ENCODE data around the gene TRPV5. TPM values are rescaled to one million over a fixed set of nuclear protein-coding genes. Genes with fewer than 3 reads are reported as not detected.

Gene TRPV5
- polyA plus RNA-seq, 1 experiment: not detected

DNA sequence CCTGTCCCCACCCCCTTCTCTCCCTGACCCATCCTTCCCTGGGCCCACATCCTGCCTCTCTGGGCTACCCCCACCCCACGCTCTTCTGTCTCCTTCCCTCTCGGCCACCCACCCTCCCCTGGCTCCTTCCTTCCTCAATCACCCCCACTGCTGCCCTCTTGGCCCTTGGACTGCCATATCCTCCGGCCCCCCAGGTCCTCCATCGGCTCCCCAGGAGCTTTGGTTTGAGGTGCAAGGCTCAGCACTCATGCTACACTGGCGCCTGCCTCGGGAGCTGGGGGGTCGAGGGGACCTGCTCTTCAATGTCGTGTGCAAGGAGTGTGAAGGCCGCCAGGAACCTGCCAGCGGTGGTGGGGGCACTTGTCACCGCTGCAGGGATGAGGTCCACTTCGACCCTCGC lies 67.8 kb downstream of the TRPV5 start:
- Histone ChIP-seq H3K4me3 (ENCODE audit: low read depth, low read length) (no peak overlapping the region), H3K36me3 (ENCODE audit: control insufficient read depth, insufficient read depth, low read length) (no peaks in the 10 kb centered on the region; the same call in 1 of the 2 replicates), H3K27me3 (ENCODE audit: control insufficient read depth, insufficient read depth, low read length) (no peaks in the 10 kb centered on the region; the same call in 1 of the 2 replicates)
- CTCF ChIA-PET: interaction anchor here (1.0 to 1.7 kb wide), 4 partner anchors 10 to 16 kb away, joined by 5 to 11 read pairs (median 7); partner anchors contain the start of gene EPHB6
- DNase-seq (ENCODE audit: low read depth): no peak
- TF ChIP-seq, protein P1, sequence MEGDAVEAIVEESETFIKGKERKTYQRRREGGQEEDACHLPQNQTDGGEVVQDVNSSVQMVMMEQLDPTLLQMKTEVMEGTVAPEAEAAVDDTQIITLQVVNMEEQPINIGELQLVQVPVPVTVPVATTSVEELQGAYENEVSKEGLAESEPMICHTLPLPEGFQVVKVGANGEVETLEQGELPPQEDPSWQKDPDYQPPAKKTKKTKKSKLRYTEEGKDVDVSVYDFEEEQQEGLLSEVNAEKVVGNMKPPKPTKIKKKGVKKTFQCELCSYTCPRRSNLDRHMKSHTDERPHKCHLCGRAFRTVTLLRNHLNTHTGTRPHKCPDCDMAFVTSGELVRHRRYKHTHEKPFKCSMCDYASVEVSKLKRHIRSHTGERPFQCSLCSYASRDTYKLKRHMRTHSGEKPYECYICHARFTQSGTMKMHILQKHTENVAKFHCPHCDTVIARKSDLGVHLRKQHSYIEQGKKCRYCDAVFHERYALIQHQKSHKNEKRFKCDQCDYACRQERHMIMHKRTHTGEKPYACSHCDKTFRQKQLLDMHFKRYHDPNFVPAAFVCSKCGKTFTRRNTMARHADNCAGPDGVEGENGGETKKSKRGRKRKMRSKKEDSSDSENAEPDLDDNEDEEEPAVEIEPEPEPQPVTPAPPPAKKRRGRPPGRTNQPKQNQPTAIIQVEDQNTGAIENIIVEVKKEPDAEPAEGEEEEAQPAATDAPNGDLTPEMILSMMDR (IDR thresholded peaks at IDR 0.05; ENCODE audit: insufficient read depth, low read depth, low read length): no peak
- POLR2A ChIA-PET: no interaction called here

DNA sequence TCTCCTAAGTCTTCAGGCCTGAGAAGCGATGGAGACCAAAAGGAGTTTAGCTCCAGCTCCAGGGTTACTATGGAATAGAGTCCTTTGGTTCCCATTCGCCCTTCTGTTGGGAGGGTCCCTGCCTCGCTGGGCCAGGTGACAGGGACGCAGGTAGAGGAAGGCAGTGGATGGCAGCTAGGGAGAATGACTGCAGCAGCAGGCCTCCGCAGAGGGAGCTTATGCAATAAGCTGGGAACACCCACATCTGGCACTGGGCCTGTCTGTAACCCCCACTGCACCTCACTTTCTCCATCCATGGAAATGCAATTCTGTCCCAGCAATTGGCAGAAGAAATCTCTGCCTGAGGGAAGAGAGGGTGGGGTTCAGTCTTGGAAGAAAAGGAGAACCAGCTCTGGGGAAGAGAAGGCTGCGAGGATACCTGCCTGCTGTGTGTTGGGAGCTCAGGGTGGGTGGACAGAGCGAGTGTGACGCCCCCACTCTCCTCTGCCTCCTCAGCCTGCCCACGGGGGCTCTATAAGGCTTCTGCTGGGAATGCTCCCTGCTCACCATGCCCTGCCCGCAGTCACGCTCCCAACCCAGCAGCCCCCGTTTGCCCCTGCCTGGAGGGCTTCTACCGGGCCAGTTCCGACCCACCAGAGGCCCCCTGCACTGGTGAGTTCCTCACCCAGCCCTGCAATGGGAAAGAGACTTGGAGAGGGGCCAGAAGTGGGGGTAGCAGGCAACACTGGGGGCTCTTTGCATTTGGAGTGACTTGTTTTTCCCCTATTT lies 68.4 kb downstream of the TRPV5 start:
- H3K4me3 ChIP-seq (ENCODE audit: low read depth, low read length): no peak overlapping the region
- no peaks in the 10 kb centered on the region for H3K36me3 ChIP-seq (ENCODE audit: control insufficient read depth, insufficient read depth, low read length)
- ChIA-PET CTCF (interaction anchor here (1.0 to 2.1 kb wide), 4 partner anchors 10 to 350 kb away, joined by 3 to 7 read pairs (median 6); no protein-coding TSS in a partner anchor), POLR2A (no interaction called here)
- DNase-seq (ENCODE audit: low read depth): no peak
- TF ChIP-seq, protein P1 (IDR thresholded peaks at IDR 0.05; ENCODE audit: insufficient read depth, low read depth, low read length): no peak
- peaks cover 3% of the 10 kb centered on the region; the same call in 1 of the 2 replicates for H3K27me3 ChIP-seq (ENCODE audit: control insufficient read depth, insufficient read depth, low read length)

- no peaks in the 10 kb centered on the region for H3K36me3 ChIP-seq (ENCODE audit: control insufficient read depth, insufficient read depth, low read length)
- ChIA-PET CTCF (interaction anchor here (1.3 to 2.1 kb wide), 3 partner anchors 139 to 351 kb away, joined by 3 to 7 read pairs (median 6); no protein-coding TSS in a partner anchor), POLR2A (no interaction called here)
- no peak overlapping the region for H3K4me3 ChIP-seq (ENCODE audit: low read depth, low read length)
- no peak for DNase-seq (ENCODE audit: low read depth)
- TF ChIP-seq, protein P1 (IDR thresholded peaks at IDR 0.05; ENCODE audit: insufficient read depth, low read depth, low read length): no peak
- peaks cover 3% of the 10 kb centered on the region; the same call in 1 of the 2 replicates for H3K27me3 ChIP-seq (ENCODE audit: control insufficient read depth, insufficient read depth, low read length)
Observed at GRCh38 chr7:142863891-142864685, 69.5 kb downstream of the TRPV5 start.

DNA sequence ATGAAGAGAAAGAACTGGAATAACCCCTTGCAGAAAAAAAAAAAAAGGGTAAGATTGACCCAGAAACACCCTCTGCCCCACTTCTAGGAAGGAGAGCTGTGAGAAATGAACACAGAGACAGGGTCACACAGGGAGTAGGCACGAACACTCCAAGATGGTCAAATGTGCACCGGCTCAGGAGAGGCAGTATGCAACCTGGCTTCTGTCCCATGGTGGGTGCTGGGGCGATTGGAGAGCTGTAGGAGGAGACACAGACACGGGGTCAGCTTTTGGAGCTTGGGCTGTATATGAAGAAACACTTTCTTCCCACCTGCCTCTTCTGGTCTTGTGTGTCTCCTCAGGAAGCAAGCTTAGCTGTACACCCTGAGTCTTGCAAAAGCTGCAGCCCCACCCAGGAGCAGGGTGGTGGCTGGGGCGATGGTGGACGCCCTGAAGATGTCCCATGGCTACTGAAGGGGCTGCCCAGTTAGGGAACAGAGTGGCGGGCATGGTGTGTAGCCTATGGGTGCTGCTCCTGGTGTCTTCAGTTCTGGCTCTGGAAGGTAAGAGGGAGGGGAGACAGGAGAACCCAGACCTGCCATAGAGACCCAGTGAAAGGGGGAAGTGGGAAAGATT lies 70.7 kb downstream of the TRPV5 start:
- POLR2A ChIA-PET: no interaction called here
- no peak for DNase-seq (ENCODE audit: low read depth)
- CTCF ChIA-PET: interaction anchor here (0.6 to 2.1 kb wide), 3 partner anchors 18 to 140 kb away, joined by 3 to 7 read pairs (median 6); no protein-coding TSS in a partner anchor

More for the DNA sequence above, 70.7 kb downstream of the TRPV5 start:
- H3K4me3 ChIP-seq (ENCODE audit: low read depth, low read length): no peak overlapping the region
- no peaks in the 10 kb centered on the region for H3K36me3 ChIP-seq (ENCODE audit: control insufficient read depth, insufficient read depth, low read length)
- H3K27me3 ChIP-seq (ENCODE audit: control insufficient read depth, insufficient read depth, low read length): peaks cover 3% of the 10 kb centered on the region; the same call in 1 of the 2 replicates
- TF ChIP-seq, protein P1 (IDR thresholded peaks at IDR 0.05; ENCODE audit: insufficient read depth, low read depth, low read length): no peak

Data from BJ (cell line).